Measurements from ENCODE around the gene BCL3.
"Not testable (repeated sequence)": the region's sequence is repeated elsewhere in the genome, so short reads cannot be mapped to it uniquely, and the experiment has no call there.

BCL3 gene

GRCh38 chr19:44759083-44759804 lies 10.7 kb downstream of the BCL3 start:
- DNase-seq, result no peak

DNA sequence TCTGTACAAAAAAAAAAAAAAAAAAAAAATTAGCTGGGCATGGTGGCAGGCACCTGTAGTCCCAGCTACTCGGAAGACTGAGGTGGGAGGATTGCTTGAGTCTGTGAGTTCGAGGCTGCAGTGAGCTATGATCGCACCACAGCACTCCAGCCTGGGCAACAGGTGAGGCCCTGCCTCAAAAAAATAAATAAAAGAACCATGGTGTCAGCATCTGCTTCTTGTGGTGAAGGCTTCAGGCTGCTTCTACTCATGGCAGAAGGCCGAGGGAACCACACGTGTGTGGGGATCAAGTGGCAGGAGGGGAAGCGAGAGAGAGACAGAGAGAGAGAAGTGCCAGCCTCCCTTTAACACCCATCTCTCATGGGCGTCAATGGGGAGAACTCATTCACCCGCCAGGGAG lies 13.5 kb downstream of the BCL3 start:
- no peak for DNase-seq

GRCh38 chr19:44765033-44765948 lies 16.8 kb downstream of the BCL3 start:
- DNase-seq, result no peak

DNA sequence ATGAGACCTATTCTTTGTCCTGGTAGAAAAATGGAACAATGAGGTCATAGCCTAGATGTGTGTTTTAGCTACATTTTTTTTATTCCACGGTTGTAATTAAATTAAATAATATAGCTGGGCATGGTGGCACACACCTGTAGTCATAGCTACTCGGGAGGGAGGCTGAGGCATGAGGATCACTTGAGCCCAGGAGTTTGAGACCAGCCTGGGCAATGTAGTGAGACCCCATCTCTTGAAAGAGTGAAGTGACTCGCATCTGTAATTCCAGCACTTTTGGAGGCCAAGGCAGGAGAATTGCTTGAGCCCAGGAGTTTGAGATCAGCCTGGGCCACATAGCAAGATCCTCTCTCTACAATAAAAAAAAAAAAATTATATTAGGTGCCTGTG lies 17.4 kb downstream of the BCL3 start:
- DNase-seq, result no peak

GRCh38 chr19:44767295-44768180 lies 19.0 kb downstream of the BCL3 start:
- no peak for DNase-seq

DNA sequence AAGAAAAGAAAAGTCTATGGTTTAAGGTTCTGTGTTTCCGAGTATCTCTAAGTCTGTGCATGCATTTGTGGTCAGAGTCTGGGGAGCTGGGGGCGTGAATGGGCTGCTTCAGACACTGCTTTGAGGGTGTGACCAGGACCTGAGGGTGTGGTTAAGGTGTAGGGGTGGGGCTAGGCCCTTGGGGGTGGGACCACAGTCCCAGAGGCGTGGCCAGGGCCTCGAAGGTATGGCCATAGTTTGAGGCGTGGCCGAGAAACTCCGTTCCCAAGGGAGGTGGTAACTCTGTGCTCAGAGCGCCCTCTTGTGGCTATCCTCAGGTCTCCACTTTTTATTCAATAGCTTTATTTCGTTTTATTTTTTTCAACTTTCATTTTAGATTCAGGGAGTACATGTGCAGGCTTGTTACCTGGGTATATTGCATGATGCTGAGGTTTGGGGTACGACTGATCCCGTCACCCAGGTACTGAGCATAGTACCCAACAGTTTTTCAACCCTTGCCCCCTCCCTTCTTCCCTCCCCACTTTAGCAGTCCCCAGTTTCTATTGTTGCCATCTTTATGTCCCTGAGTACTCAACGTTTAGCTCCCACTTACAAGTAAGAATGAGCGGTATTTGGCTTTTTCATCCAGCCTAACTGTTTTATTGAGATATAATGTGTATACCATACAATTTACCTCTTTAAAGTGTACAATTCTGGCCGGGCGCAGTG lies 22.2 kb downstream of the BCL3 start:
- DNase-seq, result peak; percentile 96

GRCh38 chr19:44772144-44772543 lies 23.6 kb downstream of the BCL3 start:
- DNase-seq, result not testable (repeated sequence)

GRCh38 chr19:44772959-44773358 lies 24.5 kb downstream of the BCL3 start:
- no peak for DNase-seq

DNA sequence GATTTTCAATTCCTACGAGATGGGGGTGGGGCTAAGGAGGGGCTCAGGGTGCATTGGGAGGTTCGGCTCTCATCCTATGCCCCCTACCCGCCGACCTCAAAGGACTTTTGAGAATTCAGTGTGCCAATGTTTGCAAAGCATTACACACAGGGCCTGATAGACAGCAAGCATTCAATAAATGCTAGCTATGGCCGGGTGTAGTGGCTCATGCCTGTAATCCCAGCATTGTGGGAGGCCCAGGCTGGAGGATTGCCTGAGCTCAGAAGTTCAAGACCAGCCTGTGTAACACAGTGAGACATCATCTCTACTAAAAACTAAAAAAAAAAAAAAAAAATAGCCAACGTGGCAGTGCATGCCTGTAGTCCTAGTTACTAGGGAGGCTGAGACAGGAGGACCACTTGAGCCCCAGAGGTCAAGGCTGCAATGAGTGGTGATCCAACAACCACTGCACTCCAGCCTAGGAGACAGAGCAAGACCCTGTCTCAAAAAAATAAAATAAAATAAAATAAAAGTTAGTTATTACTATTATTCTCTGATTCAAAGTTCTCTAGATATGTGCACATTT lies 27.2 kb downstream of the BCL3 start:
- DNase-seq, result no peak

- no peak for DNase-seq
Measured at GRCh38 chr19:44776402-44777096, 28.0 kb downstream of the BCL3 start.

- DNase-seq, result no peak
Measured at GRCh38 chr19:44777715-44778347, 29.3 kb downstream of the BCL3 start, which contains the start of gene CBLC. Gene CBLC (plus strand): TSS chr19:44777890. CDS start chr19:44777932, 42 bp downstream.

DNA sequence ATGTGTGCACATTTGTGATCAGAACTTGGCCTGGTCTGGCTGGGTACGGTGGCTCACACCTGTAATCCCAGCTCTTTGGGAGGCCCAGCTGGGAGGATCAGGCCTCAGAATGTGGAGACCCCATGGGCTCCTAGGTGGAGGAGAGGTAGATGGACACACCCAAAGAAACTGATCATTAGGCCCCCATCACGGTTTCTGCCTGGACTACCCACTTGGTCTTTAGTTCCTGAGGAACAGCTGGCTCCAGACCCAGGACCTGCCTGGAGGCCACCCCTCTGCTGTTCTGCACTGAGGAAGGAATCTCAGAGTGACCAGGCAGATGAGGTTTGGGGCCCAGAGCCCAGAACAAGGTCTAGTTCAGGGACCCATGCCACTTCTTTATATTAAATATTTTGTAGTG lies 30.6 kb downstream of the BCL3 start:
- DNase-seq, result no peak

- DNase-seq, result not testable (repeated sequence)
Measured at GRCh38 chr19:44781694-44782093, 33.2 kb downstream of the BCL3 start.

DNA sequence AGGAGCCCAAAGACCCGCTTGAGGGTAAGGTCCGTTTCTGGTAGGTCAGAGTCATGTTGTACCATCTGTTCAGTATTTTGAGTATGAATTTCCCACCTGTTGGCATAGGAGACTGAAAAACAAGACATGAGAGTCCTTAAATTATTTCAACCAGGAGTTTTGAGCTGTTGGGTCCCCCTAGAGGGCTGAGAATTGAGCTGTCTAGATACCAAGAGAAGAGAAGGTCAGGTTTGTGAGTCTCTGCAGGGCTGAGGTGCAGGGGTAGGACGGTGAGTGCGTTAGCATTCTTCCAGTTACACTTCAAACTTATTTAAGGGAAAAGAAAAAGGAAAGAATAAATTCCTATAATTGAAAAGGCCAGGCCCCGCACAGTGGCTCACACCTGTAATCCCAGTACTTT lies 34.2 kb downstream of the BCL3 start:
- DNase-seq, result no peak

- no peak for DNase-seq
Measured at GRCh38 chr19:44783545-44783944, 35.0 kb downstream of the BCL3 start.

- no peak for DNase-seq
Measured at GRCh38 chr19:44785271-44785670, 36.8 kb downstream of the BCL3 start.

DNA sequence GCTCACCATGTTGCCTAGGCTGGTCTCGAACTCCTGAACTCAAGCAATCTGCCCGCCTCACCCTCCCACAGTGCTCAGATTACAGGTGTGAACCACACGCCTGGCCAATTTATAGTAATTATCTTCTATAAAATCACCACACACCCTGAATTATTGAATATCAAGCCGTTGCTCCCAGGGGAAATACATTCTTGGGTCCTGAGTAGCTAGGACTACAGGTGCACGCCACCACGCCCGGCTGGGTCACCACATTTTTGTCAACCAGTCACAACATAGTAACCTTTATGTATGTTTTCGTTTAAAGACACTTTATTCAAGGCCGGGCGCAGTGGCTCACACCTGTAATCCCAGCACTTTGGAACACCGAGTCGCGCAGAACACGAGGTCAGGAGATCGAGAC lies 37.5 kb downstream of the BCL3 start:
- no peak for DNase-seq

DNA sequence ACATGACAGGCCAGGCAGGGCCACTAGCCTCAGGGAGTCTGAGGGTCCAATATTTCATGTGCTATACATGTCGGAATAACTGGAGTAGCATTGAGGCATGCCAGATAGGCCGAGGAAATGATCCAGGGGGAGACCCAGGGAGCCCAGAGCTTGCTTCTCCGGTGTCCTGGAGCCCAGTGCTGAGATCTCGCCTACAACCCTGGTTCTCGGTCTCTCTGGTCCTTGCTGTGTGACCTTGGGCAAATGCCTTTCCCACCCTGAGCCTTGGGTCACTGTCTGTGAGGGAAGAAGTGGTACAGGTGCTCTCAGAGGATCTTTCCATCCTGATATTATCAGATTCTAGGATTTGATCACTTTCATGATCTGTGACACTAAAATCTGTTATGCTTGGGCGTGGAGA lies 40.5 kb downstream of the BCL3 start:
- DNase-seq, result no peak

- DNase-seq, result no peak
Measured at GRCh38 chr19:44789943-44790483, 41.5 kb downstream of the BCL3 start.

DNA sequence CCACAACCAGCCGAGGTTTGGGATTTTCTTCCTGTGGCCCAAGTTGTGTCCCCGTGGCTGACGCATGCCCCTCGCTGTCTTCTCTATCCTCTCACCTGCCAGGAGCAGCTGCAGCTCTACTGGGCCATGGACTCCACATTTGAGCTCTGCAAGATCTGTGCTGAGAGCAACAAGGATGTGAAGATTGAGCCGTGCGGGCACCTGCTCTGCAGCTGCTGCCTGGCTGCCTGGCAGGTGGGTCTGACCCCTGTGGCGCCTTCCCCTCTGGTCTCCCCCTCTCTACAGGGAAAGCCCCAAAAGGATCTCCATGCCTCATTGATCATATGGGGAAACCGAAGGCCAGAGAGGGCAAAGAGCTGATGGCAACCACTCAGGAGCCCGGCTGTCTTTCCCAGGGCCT lies 43.8 kb downstream of the BCL3 start:
- DNase-seq, result no peak

DNA sequence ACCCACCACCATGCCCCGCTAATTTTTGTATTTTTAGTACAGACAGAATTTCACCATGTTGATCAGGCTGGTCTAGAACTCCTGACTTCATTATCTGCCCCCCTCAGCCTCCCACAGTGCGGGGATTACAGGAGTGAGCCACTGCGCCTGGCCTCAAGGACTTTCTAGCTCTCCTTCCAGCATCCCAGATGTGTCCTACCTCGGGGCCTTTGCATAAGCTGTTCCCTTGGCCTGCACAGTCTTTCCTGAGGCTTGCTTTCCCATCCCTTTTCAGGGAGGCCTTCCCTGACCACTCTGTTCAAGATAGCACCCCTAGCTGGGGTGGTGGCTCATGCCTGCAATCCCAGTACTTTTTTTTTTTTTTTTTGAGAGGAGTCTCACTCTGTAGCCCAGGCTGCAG lies 46.1 kb downstream of the BCL3 start:
- DNase-seq, result no peak

All from NK-92 treated with Interleukin-12 subunit alpha and Interleukin-12 subunit beta, amount 100 ng/mL, for 24 hours (cell line).